ENCODE data around the gene PPT2. TPM values are rescaled to one million over a fixed set of nuclear protein-coding genes. Genes with fewer than 3 reads are reported as not detected.

Gene PPT2
- total and polyA plus RNA-seq, 2 of the 13 experiments (the other 11 are each of a cell fraction or from before 2014, with no cell fraction given), result 39.2 to 61.8 TPM

- TF ChIP-seq, protein P1, sequence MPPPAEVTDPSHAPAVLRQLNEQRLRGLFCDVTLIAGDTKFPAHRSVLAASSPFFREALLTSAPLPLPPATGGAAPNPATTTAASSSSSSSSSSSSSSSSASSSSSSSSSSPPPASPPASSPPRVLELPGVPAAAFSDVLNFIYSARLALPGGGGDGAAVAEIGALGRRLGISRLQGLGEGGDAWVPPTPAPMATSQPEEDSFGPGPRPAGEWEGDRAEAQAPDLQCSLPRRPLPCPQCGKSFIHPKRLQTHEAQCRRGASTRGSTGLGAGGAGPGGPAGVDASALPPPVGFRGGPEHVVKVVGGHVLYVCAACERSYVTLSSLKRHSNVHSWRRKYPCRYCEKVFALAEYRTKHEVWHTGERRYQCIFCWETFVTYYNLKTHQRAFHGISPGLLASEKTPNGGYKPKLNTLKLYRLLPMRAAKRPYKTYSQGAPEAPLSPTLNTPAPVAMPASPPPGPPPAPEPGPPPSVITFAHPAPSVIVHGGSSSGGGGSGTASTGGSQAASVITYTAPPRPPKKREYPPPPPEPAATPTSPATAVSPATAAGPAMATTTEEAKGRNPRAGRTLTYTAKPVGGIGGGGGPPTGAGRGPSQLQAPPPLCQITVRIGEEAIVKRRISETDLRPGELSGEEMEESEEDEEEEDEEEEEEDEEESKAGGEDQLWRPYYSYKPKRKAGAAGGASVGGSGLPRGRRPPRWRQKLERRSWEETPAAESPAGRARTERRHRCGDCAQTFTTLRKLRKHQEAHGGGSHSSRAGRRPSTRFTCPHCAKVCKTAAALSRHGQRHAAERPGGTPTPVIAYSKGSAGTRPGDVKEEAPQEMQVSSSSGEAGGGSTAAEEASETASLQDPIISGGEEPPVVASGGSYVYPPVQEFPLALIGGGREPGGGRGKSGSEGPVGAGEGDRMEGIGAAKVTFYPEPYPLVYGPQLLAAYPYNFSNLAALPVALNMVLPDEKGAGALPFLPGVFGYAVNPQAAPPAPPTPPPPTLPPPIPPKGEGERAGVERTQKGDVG (CRISPR knock-in tag; IDR thresholded peaks at IDR 0.05; ENCODE audit: borderline replicate concordance), result no peak; the same call in 1 of the 2 replicates
- TF ChIP-seq RFX1 (IDR thresholded peaks at IDR 0.05) (peak; percentile 83), CBX2 (IDR thresholded peaks at IDR 0.05; ENCODE audit: low read depth, low read length) (no peak), CBX2 (CRISPR knock-in tag; IDR thresholded peaks at IDR 0.05; ENCODE audit: low read depth) (0 out of 2 replicates have a peak, but pooled peaks have one; percentile 25), SNAPC2 (CRISPR knock-in tag; IDR thresholded peaks at IDR 0.05) (peak; percentile 79; the same call in 1 of the 2 replicates), KDM4B (CRISPR knock-in tag; IDR thresholded peaks at IDR 0.05) (peak; percentile 64), ZMYM3 (CRISPR knock-in tag; IDR thresholded peaks at IDR 0.05) (peak; percentile 34; the same call in 1 of the 2 replicates), ZNF557 (CRISPR knock-in tag; IDR thresholded peaks at IDR 0.05) (peak; percentile 42; the same call in 1 of the 2 replicates), SNAPC5 (CRISPR knock-in tag; IDR thresholded peaks at IDR 0.05; ENCODE audit: borderline replicate concordance) (no peak), TBX3 (IDR thresholded peaks at IDR 0.05; ENCODE audit: borderline replicate concordance) (peak; percentile 34; the same call in 1 of the 2 replicates), ZBTB10 (CRISPR knock-in tag; IDR thresholded peaks at IDR 0.05; ENCODE audit: borderline replicate concordance) (peak; percentile 65; the same call in 1 of the 2 replicates), ZNF30 (CRISPR knock-in tag; IDR thresholded peaks at IDR 0.05) (no peak), ZNF678 (CRISPR knock-in tag; IDR thresholded peaks at IDR 0.05) (peak; percentile 46; the same call in 1 of the 2 replicates), HIVEP1 (CRISPR knock-in tag; IDR thresholded peaks at IDR 0.05) (peak; percentile 68; the same call in 1 of the 2 replicates)
- TF ChIP-seq, protein P2, sequence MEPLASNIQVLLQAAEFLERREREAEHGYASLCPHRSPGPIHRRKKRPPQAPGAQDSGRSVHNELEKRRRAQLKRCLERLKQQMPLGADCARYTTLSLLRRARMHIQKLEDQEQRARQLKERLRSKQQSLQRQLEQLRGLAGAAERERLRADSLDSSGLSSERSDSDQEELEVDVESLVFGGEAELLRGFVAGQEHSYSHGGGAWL (CRISPR knock-in tag; IDR thresholded peaks at IDR 0.05), result peak; percentile 89
- TF ChIP-seq, protein P3, sequence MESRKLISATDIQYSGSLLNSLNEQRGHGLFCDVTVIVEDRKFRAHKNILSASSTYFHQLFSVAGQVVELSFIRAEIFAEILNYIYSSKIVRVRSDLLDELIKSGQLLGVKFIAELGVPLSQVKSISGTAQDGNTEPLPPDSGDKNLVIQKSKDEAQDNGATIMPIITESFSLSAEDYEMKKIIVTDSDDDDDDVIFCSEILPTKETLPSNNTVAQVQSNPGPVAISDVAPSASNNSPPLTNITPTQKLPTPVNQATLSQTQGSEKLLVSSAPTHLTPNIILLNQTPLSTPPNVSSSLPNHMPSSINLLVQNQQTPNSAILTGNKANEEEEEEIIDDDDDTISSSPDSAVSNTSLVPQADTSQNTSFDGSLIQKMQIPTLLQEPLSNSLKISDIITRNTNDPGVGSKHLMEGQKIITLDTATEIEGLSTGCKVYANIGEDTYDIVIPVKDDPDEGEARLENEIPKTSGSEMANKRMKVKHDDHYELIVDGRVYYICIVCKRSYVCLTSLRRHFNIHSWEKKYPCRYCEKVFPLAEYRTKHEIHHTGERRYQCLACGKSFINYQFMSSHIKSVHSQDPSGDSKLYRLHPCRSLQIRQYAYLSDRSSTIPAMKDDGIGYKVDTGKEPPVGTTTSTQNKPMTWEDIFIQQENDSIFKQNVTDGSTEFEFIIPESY (CRISPR knock-in tag; IDR thresholded peaks at IDR 0.05), result 0 out of 2 replicates have a peak, but pooled peaks have one; percentile 4
These were observed 42.2 kb downstream of the PPT2 start (continued) for GRCh38 chr6:32195902-32196681.
